OCI-LY7 (cell line): ENCODE data around the gene ADGRL2. TPM values are rescaled to one million over a fixed set of nuclear protein-coding genes. Genes with fewer than 3 reads are reported as not detected.

ENCODE experiments used
- BruUV-seq: library from RNA; stranded (reverse); fragments of 400-500 nt; replicated peaks from 2 replicates; lab custom pipeline; 2021; lab: Mats Ljungman, UMichigan
- CTCF ChIA-PET: fragments of 300-600 bp; sonication (Branson Sonifier 250); formaldehyde crosslinking; loops from one replicate; lab custom pipeline; 2022; ENCODE audit warnings: antibody characterized with exemption; ENCODE audit not compliant: unreplicated experiment; lab: Charles Lee
- POLR2A ChIA-PET: fragments of 300-600 bp; sonication (Branson Sonifier 250); formaldehyde crosslinking; loops from one replicate; lab custom pipeline; 2022; ENCODE audit warnings: antibody characterized with exemption; lab: Charles Lee
- DNase-seq: peaks from one replicate; pipeline ENCODE4 v3.0.0-alpha.2; 2015; ENCODE audit warnings: low spot score
- H2AFZ ChIP-seq: fragments of 200-600 bp; sonication (generic), shearing (Covaris generic); 2 replicates; pipeline ENCODE4 v1.6.1; 2014; ENCODE audit warnings: mild to moderate bottlenecking, antibody characterized with exemption, low read length, moderate library complexity
- H3K27ac ChIP-seq: fragments of 200-600 bp; sonication (generic); 2 replicates; pipeline ENCODE4 v1.5.1; 2014; ENCODE audit warnings: mixed run types, low read depth, mild to moderate bottlenecking, moderate library complexity, low read length, inconsistent platforms; ENCODE audit not compliant: poor library complexity, severe bottlenecking
- H3K36me3 ChIP-seq: fragments of 200-600 bp; sonication (generic); 2 replicates; pipeline ENCODE4 v1.6.1; 2014; ENCODE audit warnings: mild to moderate bottlenecking, antibody characterized with exemption, low read length, moderate library complexity, mixed read lengths; ENCODE audit not compliant: insufficient read depth
- H3K4me1 ChIP-seq: fragments of 200-600 bp; sonication (generic); 2 replicates; pipeline ENCODE4 v1.5.1; 2014; ENCODE audit warnings: mild to moderate bottlenecking, low read length; ENCODE audit not compliant: insufficient read depth, poor library complexity, severe bottlenecking
- H3K4me2 ChIP-seq: fragments of 200-600 bp; sonication (generic); 2 replicates; pipeline ENCODE4 v1.6.1; 2014; ENCODE audit warnings: mild to moderate bottlenecking, low read length
- H3K4me3 ChIP-seq: fragments of 200-600 bp; sonication (generic); 2 replicates; pipeline ENCODE4 v1.5.1; 2014; ENCODE audit warnings: mild to moderate bottlenecking, low read depth, low read length; ENCODE audit not compliant: poor library complexity, severe bottlenecking
- H3K79me2 ChIP-seq: fragments of 200-600 bp; sonication (generic); 2 replicates; pipeline ENCODE4 v1.6.1; 2016; ENCODE audit warnings: low read depth, mild to moderate bottlenecking, low read length, moderate library complexity, mixed read lengths; ENCODE audit not compliant: insufficient read depth
- H3K9me2 ChIP-seq: fragments of 200-600 bp; sonication (generic); 2 replicates; pipeline ENCODE4 v1.6.1; 2016; ENCODE audit warnings: mild to moderate bottlenecking, low read length, mixed read lengths; ENCODE audit not compliant: insufficient read depth
- H3K9me3 ChIP-seq: fragments of 200-600 bp; sonication (generic); 2 replicates; pipeline ENCODE4 v1.6.1; 2014; ENCODE audit warnings: mild to moderate bottlenecking, mixed run types, low read length, mixed read lengths
- H4K20me1 ChIP-seq: fragments of 200-600 bp; sonication (generic); 2 replicates; pipeline ENCODE4 v1.6.1; 2014; ENCODE audit warnings: mild to moderate bottlenecking, antibody characterized with exemption, low read length, moderate library complexity, mixed read lengths; ENCODE audit not compliant: insufficient read depth
- CTCF ChIP-seq: fragments of 200-600 bp; sonication (generic); conservative IDR thresholded peaks from 2 replicates; pipeline ENCODE4 v1.5.1; 2014; ENCODE audit warnings: mild to moderate bottlenecking, antibody characterized with exemption, low read length, moderate library complexity, mixed read lengths
- EZH2phosphoT487 ChIP-seq: fragments of 200-600 bp; sonication (generic); IDR thresholded peaks from 2 replicates; pipeline ENCODE4 v1.6.1; 2018; ENCODE audit warnings: low read depth, borderline replicate concordance, mild to moderate bottlenecking, mixed run types, antibody characterized with exemption, low read length, moderate library complexity, mixed read lengths
- intact Hi-C: fragments of 100-400 bp; cut with micrococcal nuclease; formaldehyde crosslinking; loops from one replicate; pipeline ENCODE4 v1.10.0; 2022; ENCODE audit not compliant: unreplicated experiment
- total RNA-seq, 2 experiments: library from RNA; depleted of rRNA in 1 of 2; stranded (reverse); fragments of >200 nt in 1 of 2; shearing (Covaris generic) in 1 of 2; gene quantifications; 2 replicates each; pipeline ENCODE4 v1.2.3, GENCODE V29; 2014 to 2022

The ADGRL2 gene
- total RNA-seq, 2 experiments from 2014 or later, result not detected

GRCh38 chr1:81877940-81878339, 77.2 kb downstream of the ADGRL2 start:
- CTCF ChIA-PET, result no interaction called here

GRCh38 chr1:81878538-81878937, 77.8 kb downstream of the ADGRL2 start:
- no peaks in the 10 kb centered on the region for H3K36me3 ChIP-seq
- H3K9me2 ChIP-seq, result no peaks in the 10 kb centered on the region
- DNase-seq, result no peak
- H2AFZ ChIP-seq, result no peak overlapping the region
- BruUV-seq, result no TSS peak
- no peaks in the 10 kb centered on the region for H3K9me3 ChIP-seq
- CTCF ChIA-PET, result no interaction called here
- POLR2A ChIA-PET, result no interaction called here
- TF ChIP-seq CTCF (no peak), EZH2phosphoT487 (no peak)
- H3K79me2 ChIP-seq, result no peaks in the 10 kb centered on the region
- H3K27ac ChIP-seq, result no peak overlapping the region
- H3K4me3 ChIP-seq, result no peak overlapping the region
- intact Hi-C loops, result no loop called here
- no peak overlapping the region for H3K4me2 ChIP-seq
- no peaks in the 10 kb centered on the region for H4K20me1 ChIP-seq
- H3K4me1 ChIP-seq, result no peaks in the 10 kb centered on the region

More at GRCh38 chr1:81877940-81878339, 77.2 kb downstream of the ADGRL2 start:
- Histone ChIP-seq H3K27ac (no peak overlapping the region), H3K79me2 (no peaks in the 10 kb centered on the region), H3K9me2 (no peaks in the 10 kb centered on the region), H3K4me3 (no peak overlapping the region), H4K20me1 (no peaks in the 10 kb centered on the region), H3K36me3 (no peaks in the 10 kb centered on the region), H2AFZ (no peak overlapping the region), H3K9me3 (no peaks in the 10 kb centered on the region), H3K4me1 (no peaks in the 10 kb centered on the region), H3K4me2 (no peak overlapping the region)
- intact Hi-C loops, result no loop called here
- no TSS peak for BruUV-seq
- TF ChIP-seq CTCF (no peak), EZH2phosphoT487 (no peak)
- POLR2A ChIA-PET, result no interaction called here
- DNase-seq, result no peak

GRCh38 chr1:81880781-81881180, 80.0 kb downstream of the ADGRL2 start:
- DNase-seq, result no peak
- Histone ChIP-seq H3K9me3 (no peaks in the 10 kb centered on the region), H3K9me2 (no peaks in the 10 kb centered on the region), H4K20me1 (no peaks in the 10 kb centered on the region), H3K4me3 (no peak overlapping the region), H3K4me2 (no peak overlapping the region), H3K79me2 (no peaks in the 10 kb centered on the region), H2AFZ (no peak overlapping the region), H3K27ac (no peak overlapping the region), H3K36me3 (no peaks in the 10 kb centered on the region), H3K4me1 (no peaks in the 10 kb centered on the region)
- BruUV-seq, result no TSS peak
- intact Hi-C loops, result no loop called here
- TF ChIP-seq CTCF, result no peak
- TF ChIP-seq EZH2phosphoT487, result no peak
- ChIA-PET POLR2A (no interaction called here), CTCF (no interaction called here)
